GM10266 (cell line): ENCODE measurements around the gene SGSM2.

Experiments
- DNase-seq: peaks from one replicate; pipeline ENCODE4 v3.0.0; 2012; ENCODE audit errors: extremely low spot score
- TF ChIP-seq, protein P1 (sequence below): IDR thresholded peaks from 2 replicates; pipeline ENCODE4 v1.5.1; 2012; ENCODE audit warnings: mild to moderate bottlenecking, low read depth; ENCODE audit not compliant: control insufficient read depth, insufficient read depth; ENCODE audit errors: missing control alignments

Gene SGSM2

GRCh38 chr17:2421315-2422147, 84.2 kb downstream of the SGSM2 start:
- TF ChIP-seq, protein P1, sequence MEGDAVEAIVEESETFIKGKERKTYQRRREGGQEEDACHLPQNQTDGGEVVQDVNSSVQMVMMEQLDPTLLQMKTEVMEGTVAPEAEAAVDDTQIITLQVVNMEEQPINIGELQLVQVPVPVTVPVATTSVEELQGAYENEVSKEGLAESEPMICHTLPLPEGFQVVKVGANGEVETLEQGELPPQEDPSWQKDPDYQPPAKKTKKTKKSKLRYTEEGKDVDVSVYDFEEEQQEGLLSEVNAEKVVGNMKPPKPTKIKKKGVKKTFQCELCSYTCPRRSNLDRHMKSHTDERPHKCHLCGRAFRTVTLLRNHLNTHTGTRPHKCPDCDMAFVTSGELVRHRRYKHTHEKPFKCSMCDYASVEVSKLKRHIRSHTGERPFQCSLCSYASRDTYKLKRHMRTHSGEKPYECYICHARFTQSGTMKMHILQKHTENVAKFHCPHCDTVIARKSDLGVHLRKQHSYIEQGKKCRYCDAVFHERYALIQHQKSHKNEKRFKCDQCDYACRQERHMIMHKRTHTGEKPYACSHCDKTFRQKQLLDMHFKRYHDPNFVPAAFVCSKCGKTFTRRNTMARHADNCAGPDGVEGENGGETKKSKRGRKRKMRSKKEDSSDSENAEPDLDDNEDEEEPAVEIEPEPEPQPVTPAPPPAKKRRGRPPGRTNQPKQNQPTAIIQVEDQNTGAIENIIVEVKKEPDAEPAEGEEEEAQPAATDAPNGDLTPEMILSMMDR = no peak
- no peak for DNase-seq

GRCh38 chr17:2423271-2423670, 86.0 kb downstream of the SGSM2 start:
- TF ChIP-seq, protein P1 = no peak
- DNase-seq = no peak

DNA sequence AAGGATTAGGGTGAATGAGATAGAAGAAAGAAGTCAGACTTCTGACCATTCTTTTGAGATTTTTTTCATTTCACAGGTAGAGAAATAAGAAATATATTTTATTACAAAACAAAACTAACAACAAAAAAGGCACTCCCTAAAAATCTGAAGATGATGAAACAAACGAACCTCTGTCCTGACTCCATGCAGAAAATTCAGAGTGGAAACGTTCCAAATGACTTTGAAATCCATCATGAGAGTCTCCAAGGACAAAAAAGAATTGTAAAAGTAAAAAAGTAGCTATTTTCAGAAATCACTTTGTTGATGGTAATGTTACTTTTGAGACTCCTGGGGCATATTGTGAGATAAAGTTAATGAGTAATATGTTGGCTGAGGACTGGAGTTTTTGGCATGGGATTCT, 89.9 kb downstream of the SGSM2 start:
- TF ChIP-seq, protein P1 = no peak
- no peak for DNase-seq

- TF ChIP-seq, protein P1 = no peak
- DNase-seq = no peak
These were observed 90.6 kb downstream of the SGSM2 start for GRCh38 chr17:2427910-2428309.
